Gastroesophageal sphincter (tissue), 4 donors: Measurements from ENCODE around the gene ATP4B. TPM values are rescaled to one million over a fixed set of nuclear protein-coding genes. Genes with fewer than 3 reads are reported as not detected.

Source experiments
- ATAC-seq: fragments of 150-250 bp; one replicate; pipeline ENCODE4 v1.9.1; 2016; ENCODE audit warnings: mild to moderate bottlenecking, moderate library complexity
- H3K27ac ChIP-seq, 4 donors: fragments of 200-600 bp; sonication (generic) in 3 of 4; 1 replicate in 3 of 4; 2 replicates in 1 of 4; pipeline ENCODE4 v1.5.1; 2016 to 2019
- H3K27me3 ChIP-seq: fragments of 200-600 bp; sonication (generic); one replicate; pipeline ENCODE4 v1.5.1; 2019
- H3K36me3 ChIP-seq, 2 donors: fragments of 200-600 bp; sonication (generic); one replicate each; pipeline ENCODE4 v1.5.1; 2019; ENCODE audit warnings: control low read depth in 1 of 2
- H3K4me1 ChIP-seq, 3 donors: fragments of 200-600 bp; sonication (generic); 1 replicate in 2 of 3; 2 replicates in 1 of 3; pipeline ENCODE4 v1.5.1; 2016 to 2019; ENCODE audit warnings: control low read depth in 2 of 3
- H3K4me3 ChIP-seq, 2 donors: fragments of 200-600 bp; sonication (generic); one replicate each; pipeline ENCODE4 v1.5.1; 2019; ENCODE audit warnings: mild to moderate bottlenecking in 1 of 2, moderate library complexity in 1 of 2
- H3K9me3 ChIP-seq, 3 donors: fragments of 200-600 bp; sonication (generic); one replicate each; pipeline ENCODE4 v1.5.1; 2017 to 2019; ENCODE audit warnings: control low read depth in 2 of 3
- CTCF ChIP-seq, 4 experiments: fragments of 200-600 bp in 2 of 4; fragments of 450-650 bp in 2 of 4; sonication (generic) in 1 of 4; IDR thresholded peaks; one replicate each; pipeline ENCODE4 v1.5.1; 2017 to 2019; ENCODE audit warnings: antibody characterized with exemption in 4 of 4, mild to moderate bottlenecking in 2 of 4, moderate library complexity in 2 of 4
- EP300 ChIP-seq: sonication (generic); formaldehyde crosslinking; IDR thresholded peaks from one replicate; pipeline ENCODE4 v1.6.1; 2017; ENCODE audit warnings: antibody characterized with exemption, mild to moderate bottlenecking
- POLR2A ChIP-seq, 2 donors: fragments of 450-650 bp; IDR thresholded peaks; one replicate each; pipeline ENCODE4 v1.6.1; 2017; ENCODE audit warnings: antibody characterized with exemption in 2 of 2, mild to moderate bottlenecking in 2 of 2, moderate library complexity in 1 of 2
- POLR2AphosphoS5 ChIP-seq: sonication (generic); formaldehyde crosslinking; IDR thresholded peaks from one replicate; pipeline ENCODE4 v1.6.1; 2017; ENCODE audit warnings: antibody characterized with exemption
- WGBS, 2 donors: methylation state at CpG; one replicate each; pipeline ENCODE4 v1.1.5; 2018; ENCODE audit warnings: low coverage in 1 of 2; 5-methylcytosine and 5-hydroxymethylcytosine counted together
- total RNA-seq, 4 donors: library from RNA; depleted of rRNA; stranded (reverse); fragments of >200 nt; gene quantifications; one replicate each; pipeline ENCODE4 v1.1.0, GENCODE V29; 2016

The ATP4B gene
- total RNA-seq, 4 donors from 2014 or later = not detected

- TF ChIP-seq POLR2AphosphoS5 (no peak), POLR2A (IDR thresholded peaks at IDR 0.05) (no peak), CTCF (IDR thresholded peaks at IDR 0.05) (no peak), EP300 (no peak)
- no peaks in the 10 kb centered on the region for H3K36me3 ChIP-seq
- H3K27ac ChIP-seq = no peak overlapping the region
- peaks cover 0 to 20% (median 0%) of the 10 kb centered on the region in 3 donors for H3K4me1 ChIP-seq
- H3K27me3 ChIP-seq = no peaks in the 10 kb centered on the region
- WGBS, 2 donors = 58 to 66% methylated on average over 7 to 9 of the region's 9 CpGs
- no peak overlapping the region for H3K4me3 ChIP-seq
- no peaks in the 10 kb centered on the region for H3K9me3 ChIP-seq
- no peak for ATAC-seq
Observed at GRCh38 chr13:113654175-113654560, 3.8 kb downstream of the ATP4B start.

DNA sequence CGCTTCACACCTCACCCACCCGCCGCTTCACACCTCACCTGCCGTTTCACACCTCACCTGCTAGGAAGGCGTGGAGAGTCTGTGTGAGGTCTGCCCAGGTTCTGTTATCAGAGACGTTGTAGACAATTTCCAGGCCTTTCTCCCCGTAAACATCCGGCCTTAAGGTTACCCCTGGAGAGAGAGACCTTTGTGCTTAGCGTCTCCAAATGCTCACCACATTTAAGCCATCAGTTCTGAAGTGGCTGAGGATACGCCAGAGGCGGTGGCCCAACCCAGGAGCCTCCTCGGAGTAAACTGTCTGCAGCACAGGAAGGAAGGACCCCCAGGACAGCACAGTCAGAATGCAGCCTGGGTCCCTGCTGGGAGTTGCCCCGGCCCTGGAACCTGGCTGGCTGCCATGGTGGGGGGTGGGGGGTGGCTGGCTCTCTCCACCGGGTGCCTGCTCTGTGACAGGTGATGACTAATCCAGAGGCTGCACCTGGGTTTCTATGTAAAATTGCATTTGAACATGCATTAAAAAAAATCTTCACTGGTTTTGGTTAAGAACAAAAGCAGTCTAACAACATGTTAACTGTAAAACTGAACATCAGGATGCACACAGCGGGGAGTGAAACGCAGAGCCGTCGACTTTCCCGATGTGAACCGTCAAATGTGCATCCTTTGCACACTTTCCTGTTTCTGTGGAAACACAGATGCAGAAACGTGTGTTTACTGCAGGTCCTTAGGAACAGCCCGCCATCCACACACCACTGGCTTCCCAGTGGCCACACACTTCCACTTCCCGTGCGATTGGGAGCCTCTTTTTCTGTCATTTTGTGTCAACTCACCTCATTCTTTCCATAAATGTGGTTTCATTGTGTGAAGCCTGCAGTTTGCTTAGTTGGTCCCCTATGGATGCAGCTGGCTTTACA lies 4.5 kb downstream of the ATP4B start:
- no peak for ATAC-seq
- H3K36me3 ChIP-seq = no peaks in the 10 kb centered on the region
- peaks cover 0 to 22% (median 0%) of the 10 kb centered on the region in 3 donors for H3K4me1 ChIP-seq
- 46 to 61% methylated on average over 11 to 15 of the region's 24 CpGs for WGBS, 2 donors
- H3K9me3 ChIP-seq = no peaks in the 10 kb centered on the region
- no peaks in the 10 kb centered on the region for H3K27me3 ChIP-seq
- H3K4me3 ChIP-seq = no peak overlapping the region
- no peak overlapping the region for H3K27ac ChIP-seq
- no peak for TF ChIP-seq POLR2AphosphoS5
- TF ChIP-seq CTCF (IDR thresholded peaks at IDR 0.05) = no peak
- no peak for TF ChIP-seq POLR2A (IDR thresholded peaks at IDR 0.05)
- TF ChIP-seq EP300 = no peak

DNA sequence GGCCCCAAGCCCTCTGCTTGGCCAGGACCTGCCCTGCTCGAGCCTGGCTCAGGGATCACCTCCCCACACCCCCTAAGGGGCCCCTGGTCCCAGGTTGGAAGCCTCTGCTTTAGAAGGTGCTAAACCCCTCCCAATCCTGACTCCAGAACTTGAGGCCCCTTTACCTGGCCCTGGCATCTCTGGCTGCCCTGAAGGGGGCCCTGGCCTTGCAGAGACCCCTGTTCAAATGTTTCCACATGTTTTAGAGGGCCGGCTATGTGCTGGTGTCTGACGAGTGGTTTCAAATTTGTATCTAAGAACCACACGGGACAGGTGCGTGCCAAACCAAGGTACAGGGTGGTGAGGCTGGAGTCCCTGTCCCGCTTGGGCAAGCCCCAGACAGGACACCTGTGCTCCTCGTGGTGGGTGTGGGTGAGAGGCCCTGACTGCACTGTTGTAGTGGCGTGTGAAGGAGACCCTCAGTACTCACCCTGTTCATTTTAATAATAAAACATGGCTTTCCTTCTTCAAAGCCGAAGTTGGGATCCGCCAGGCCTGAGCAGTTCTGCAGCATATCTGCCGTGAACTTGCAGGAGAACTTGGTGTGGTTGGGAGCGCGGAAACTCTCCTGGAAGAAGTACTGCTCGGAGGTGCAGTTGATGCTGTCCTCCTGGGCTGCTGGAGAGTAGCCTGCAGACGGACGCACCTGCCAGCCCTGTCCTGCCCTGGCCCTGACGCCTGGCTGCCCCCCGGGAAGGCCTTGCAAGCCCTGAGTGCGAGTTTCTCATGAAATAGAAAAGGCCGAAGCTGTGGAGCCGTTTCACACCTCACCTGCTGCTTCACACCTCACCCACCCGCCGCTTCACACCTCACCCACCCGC lies 5.4 kb downstream of the ATP4B start:
- H3K27ac ChIP-seq = no peak overlapping the region
- H3K27me3 ChIP-seq = no peaks in the 10 kb centered on the region
- H3K9me3 ChIP-seq = no peaks in the 10 kb centered on the region
- H3K4me3 ChIP-seq = no peak overlapping the region
- peaks cover 0 to 31% (median 4%) of the 10 kb centered on the region in 3 donors for H3K4me1 ChIP-seq
- no peak for TF ChIP-seq EP300
- TF ChIP-seq CTCF (IDR thresholded peaks at IDR 0.05) = no peak
- no peak for TF ChIP-seq POLR2AphosphoS5
- no peak for TF ChIP-seq POLR2A (IDR thresholded peaks at IDR 0.05)
- H3K36me3 ChIP-seq = no peaks in the 10 kb centered on the region
- ATAC-seq = no peak
- 77 to 89% methylated on average over 7 to 10 of the region's 24 CpGs for WGBS, 2 donors

GRCh38 chr13:113651511-113652403 lies 6.2 kb downstream of the ATP4B start:
- H3K9me3 ChIP-seq = no peaks in the 10 kb centered on the region
- 94% methylated on average over 6 of the region's 37 CpGs; no CpG with 5 or more reads in 1 of the 2 donors for WGBS, 2 donors
- TF ChIP-seq EP300 (no peak), POLR2A (IDR thresholded peaks at IDR 0.05) (no peak), CTCF (IDR thresholded peaks at IDR 0.05) (no peak), POLR2AphosphoS5 (no peak)

More at GRCh38 chr13:113651511-113652403, 6.2 kb downstream of the ATP4B start:
- Histone ChIP-seq H3K4me3 (no peak overlapping the region), H3K4me1 (peaks cover 0 to 39% (median 7%) of the 10 kb centered on the region in 3 donors), H3K27ac (no peak overlapping the region), H3K27me3 (no peaks in the 10 kb centered on the region), H3K36me3 (no peaks in the 10 kb centered on the region)
- ATAC-seq = no peak
